ENCODE results near the gene HNRNPLL. TPM values are rescaled to one million over a fixed set of nuclear protein-coding genes. Genes with fewer than 3 reads are reported as not detected.

The HNRNPLL gene
- total and polyA plus RNA-seq, 2 experiments from 2014 or later, result 42.5 to 53.4 TPM

DNA sequence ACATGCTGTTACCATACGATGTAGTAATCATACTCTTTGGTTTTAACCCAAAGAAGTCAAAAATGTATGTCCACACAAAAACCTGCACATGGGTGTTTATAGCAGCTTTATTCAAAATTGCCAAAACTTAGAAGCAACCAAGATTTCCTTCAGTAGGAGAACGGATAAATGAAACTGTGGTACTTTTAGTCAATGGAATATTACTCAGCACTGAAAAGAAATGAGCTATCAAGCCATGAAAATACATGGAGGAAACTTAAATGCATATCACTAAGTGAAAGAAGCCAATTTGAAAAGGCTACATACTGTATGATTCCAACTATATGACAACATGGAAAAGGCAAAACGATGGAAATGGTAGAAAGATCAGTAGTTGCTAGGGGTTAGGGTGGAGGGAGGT, 86.6 kb downstream of the HNRNPLL start (continued):
- TF ChIP-seq, protein P1, sequence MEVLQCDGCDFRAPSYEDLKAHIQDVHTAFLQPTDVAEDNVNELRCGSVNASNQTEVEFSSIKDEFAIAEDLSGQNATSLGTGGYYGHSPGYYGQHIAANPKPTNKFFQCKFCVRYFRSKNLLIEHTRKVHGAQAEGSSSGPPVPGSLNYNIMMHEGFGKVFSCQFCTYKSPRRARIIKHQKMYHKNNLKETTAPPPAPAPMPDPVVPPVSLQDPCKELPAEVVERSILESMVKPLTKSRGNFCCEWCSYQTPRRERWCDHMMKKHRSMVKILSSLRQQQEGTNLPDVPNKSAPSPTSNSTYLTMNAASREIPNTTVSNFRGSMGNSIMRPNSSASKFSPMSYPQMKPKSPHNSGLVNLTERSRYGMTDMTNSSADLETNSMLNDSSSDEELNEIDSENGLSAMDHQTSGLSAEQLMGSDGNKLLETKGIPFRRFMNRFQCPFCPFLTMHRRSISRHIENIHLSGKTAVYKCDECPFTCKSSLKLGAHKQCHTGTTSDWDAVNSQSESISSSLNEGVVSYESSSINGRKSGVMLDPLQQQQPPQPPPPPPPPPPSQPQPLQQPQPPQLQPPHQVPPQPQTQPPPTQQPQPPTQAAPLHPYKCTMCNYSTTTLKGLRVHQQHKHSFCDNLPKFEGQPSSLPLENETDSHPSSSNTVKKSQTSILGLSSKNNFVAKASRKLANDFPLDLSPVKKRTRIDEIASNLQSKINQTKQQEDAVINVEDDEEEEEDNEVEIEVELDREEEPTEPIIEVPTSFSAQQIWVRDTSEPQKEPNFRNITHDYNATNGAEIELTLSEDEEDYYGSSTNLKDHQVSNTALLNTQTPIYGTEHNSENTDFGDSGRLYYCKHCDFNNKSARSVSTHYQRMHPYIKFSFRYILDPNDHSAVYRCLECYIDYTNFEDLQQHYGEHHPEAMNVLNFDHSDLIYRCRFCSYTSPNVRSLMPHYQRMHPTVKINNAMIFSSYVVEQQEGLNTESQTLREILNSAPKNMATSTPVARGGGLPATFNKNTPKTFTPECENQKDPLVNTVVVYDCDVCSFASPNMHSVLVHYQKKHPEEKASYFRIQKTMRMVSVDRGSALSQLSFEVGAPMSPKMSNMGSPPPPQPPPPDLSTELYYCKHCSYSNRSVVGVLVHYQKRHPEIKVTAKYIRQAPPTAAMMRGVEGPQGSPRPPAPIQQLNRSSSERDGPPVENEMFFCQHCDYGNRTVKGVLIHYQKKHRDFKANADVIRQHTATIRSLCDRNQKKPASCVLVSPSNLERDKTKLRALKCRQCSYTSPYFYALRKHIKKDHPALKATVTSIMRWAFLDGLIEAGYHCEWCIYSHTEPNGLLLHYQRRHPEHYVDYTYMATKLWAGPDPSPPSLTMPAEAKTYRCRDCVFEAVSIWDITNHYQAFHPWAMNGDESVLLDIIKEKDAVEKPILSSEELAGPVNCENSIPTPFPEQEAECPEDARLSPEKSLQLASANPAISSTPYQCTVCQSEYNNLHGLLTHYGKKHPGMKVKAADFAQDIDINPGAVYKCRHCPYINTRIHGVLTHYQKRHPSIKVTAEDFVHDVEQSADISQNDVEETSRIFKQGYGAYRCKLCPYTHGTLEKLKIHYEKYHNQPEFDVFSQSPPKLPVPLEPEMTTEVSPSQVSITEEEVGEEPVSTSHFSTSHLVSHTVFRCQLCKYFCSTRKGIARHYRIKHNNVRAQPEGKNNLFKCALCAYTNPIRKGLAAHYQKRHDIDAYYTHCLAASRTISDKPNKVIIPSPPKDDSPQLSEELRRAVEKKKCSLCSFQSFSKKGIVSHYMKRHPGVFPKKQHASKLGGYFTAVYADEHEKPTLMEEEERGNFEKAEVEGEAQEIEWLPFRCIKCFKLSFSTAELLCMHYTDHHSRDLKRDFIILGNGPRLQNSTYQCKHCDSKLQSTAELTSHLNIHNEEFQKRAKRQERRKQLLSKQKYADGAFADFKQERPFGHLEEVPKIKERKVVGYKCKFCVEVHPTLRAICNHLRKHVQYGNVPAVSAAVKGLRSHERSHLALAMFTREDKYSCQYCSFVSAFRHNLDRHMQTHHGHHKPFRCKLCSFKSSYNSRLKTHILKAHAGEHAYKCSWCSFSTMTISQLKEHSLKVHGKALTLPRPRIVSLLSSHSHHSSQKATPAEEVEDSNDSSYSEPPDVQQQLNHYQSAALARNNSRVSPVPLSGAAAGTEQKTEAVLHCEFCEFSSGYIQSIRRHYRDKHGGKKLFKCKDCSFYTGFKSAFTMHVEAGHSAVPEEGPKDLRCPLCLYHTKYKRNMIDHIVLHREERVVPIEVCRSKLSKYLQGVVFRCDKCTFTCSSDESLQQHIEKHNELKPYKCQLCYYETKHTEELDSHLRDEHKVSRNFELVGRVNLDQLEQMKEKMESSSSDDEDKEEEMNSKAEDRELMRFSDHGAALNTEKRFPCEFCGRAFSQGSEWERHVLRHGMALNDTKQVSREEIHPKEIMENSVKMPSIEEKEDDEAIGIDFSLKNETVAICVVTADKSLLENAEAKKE (CRISPR knock-in tag; IDR thresholded peaks at IDR 0.05), result no peak
- TF ChIP-seq STAT1 (IDR thresholded peaks at IDR 0.05; ENCODE audit: unreplicated experiment) (no peak), JUNB (IDR thresholded peaks at IDR 0.05; ENCODE audit: unreplicated experiment) (no peak), CREB1 (CRISPR knock-in tag; IDR thresholded peaks at IDR 0.05; ENCODE audit: low read depth) (no peak), ZNF331 (CRISPR knock-in tag; IDR thresholded peaks at IDR 0.05; ENCODE audit: low read depth) (no peak), EZH2 (IDR thresholded peaks at IDR 0.05; ENCODE audit: low read depth, unreplicated experiment) (no peak)

DNA sequence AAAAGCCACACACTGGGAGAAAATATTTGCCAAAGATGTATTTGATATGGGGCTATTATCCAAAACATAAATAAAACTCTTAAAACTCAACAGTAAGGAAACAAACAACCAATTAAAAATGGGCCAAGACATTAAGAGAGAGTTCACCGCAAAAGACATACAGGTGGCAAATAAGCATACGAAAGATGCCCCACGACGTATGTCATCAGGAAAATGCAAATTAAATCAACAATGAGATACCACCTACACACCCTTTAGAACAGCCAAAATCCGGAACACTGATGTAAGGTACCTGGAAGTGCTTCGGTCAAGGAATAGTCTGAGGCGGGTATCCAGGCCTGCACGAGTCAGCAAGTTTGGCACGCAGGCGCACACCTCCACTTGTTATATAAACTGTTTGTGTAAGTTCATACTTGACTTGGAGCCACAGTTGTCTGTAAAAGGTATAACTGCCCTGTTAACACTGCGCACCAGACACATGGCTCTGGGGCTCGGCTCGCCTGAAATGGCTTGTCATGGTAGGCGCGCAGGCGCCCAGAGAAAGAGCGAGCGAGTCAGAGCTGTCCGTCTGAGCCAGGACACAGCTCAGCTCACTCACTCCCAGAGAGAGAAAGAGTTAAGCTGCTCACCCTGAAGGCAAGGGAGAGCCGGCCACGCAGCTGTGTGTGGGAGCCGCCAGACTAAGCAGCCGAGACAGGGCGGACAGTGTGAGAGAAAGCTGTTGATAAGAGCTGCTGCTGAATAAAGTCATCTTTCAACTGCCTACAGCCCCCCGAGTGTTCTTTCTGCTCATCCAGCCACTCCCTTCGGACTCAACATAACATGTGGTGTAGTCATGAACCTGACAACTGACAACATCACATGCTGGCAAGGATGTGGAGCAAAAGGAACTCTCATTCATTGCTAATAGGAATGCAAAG, 87.3 kb downstream of the HNRNPLL start:
- no peaks in the 10 kb centered on the region for H3K9me3 Mint-ChIP-seq
- no peaks in the 10 kb centered on the region for H3F3A ChIP-seq (replicated peaks; ENCODE audit: low read depth)
- H3K9me2 ChIP-seq (ENCODE audit: insufficient read depth), result no peaks in the 10 kb centered on the region
- no peak for DNase-seq (ENCODE audit: low spot score)
- H3K27me3 Mint-ChIP-seq (ENCODE audit: insufficient read depth, low read depth, poor library complexity), result peaks cover 3% of the 10 kb centered on the region
- peak; percentile 47 for ATAC-seq
- no peaks in the 10 kb centered on the region for H3K79me2 ChIP-seq (replicated peaks; ENCODE audit: insufficient read depth)
- H3K36me3 ChIP-seq (ENCODE audit: insufficient read depth), result no peaks in the 10 kb centered on the region
- H3K27ac Mint-ChIP-seq, result peak overlapping the region; percentile 93
- H3K4me3 Mint-ChIP-seq, result no peak overlapping the region
- H3K4me3 ChIP-seq, result no peak overlapping the region
- no peaks in the 10 kb centered on the region for H3K36me3 Mint-ChIP-seq (ENCODE audit: low read depth)
- no peaks in the 10 kb centered on the region for H4K20me1 ChIP-seq (replicated peaks; ENCODE audit: insufficient read depth)
- no peaks in the 10 kb centered on the region for H3K27me3 ChIP-seq (ENCODE audit: insufficient read depth)
- peaks cover 16% of the 10 kb centered on the region for H3K4me1 Mint-ChIP-seq
- H3K4me2 ChIP-seq, result peak overlapping the region; percentile 14; the same call in 1 of the 2 replicates
- H3K4me1 ChIP-seq (ENCODE audit: insufficient read depth), result peaks cover 4% of the 10 kb centered on the region; the same call in 1 of the 2 replicates
- H3K27ac ChIP-seq (ENCODE audit: low read depth), result no peak overlapping the region
- H2AFZ ChIP-seq, result peak overlapping the region; percentile 92
- no peak for TF ChIP-seq POLR2AphosphoS5 (IDR thresholded peaks at IDR 0.05; ENCODE audit: low read depth)
- TF ChIP-seq, protein P2, sequence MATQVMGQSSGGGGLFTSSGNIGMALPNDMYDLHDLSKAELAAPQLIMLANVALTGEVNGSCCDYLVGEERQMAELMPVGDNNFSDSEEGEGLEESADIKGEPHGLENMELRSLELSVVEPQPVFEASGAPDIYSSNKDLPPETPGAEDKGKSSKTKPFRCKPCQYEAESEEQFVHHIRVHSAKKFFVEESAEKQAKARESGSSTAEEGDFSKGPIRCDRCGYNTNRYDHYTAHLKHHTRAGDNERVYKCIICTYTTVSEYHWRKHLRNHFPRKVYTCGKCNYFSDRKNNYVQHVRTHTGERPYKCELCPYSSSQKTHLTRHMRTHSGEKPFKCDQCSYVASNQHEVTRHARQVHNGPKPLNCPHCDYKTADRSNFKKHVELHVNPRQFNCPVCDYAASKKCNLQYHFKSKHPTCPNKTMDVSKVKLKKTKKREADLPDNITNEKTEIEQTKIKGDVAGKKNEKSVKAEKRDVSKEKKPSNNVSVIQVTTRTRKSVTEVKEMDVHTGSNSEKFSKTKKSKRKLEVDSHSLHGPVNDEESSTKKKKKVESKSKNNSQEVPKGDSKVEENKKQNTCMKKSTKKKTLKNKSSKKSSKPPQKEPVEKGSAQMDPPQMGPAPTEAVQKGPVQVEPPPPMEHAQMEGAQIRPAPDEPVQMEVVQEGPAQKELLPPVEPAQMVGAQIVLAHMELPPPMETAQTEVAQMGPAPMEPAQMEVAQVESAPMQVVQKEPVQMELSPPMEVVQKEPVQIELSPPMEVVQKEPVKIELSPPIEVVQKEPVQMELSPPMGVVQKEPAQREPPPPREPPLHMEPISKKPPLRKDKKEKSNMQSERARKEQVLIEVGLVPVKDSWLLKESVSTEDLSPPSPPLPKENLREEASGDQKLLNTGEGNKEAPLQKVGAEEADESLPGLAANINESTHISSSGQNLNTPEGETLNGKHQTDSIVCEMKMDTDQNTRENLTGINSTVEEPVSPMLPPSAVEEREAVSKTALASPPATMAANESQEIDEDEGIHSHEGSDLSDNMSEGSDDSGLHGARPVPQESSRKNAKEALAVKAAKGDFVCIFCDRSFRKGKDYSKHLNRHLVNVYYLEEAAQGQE (IDR thresholded peaks at IDR 0.05; ENCODE audit: unreplicated experiment), result no peak
